Left renal pelvis (tissue), 4 donors: ENCODE data around the gene TUBB8. TPM values are rescaled to one million over a fixed set of nuclear protein-coding genes. Genes with fewer than 3 reads are reported as not detected.
"Not testable (repeated sequence)": the region's sequence is repeated elsewhere in the genome, so short reads cannot be mapped to it uniquely, and the experiment has no call there.

ENCODE experiments used
- DNase-seq, 4 donors: peaks; one replicate each; pipeline ENCODE4 v3.0.0-alpha.2; 2013; ENCODE audit warnings: low read depth in 4 of 4, low spot score in 3 of 4
- polyA plus RNA-seq, 4 donors: library from polyadenylated mRNA; unstranded; fragments of 120-200 nt; gene quantifications; one replicate each; pipeline ENCODE4 v1.2.1, GENCODE V29; 2013; ENCODE audit not compliant: insufficient read length in 4 of 4

The TUBB8 gene
- polyA plus RNA-seq, 4 donors, result 0.22 to 1.4 (median 0.60) TPM

DNA sequence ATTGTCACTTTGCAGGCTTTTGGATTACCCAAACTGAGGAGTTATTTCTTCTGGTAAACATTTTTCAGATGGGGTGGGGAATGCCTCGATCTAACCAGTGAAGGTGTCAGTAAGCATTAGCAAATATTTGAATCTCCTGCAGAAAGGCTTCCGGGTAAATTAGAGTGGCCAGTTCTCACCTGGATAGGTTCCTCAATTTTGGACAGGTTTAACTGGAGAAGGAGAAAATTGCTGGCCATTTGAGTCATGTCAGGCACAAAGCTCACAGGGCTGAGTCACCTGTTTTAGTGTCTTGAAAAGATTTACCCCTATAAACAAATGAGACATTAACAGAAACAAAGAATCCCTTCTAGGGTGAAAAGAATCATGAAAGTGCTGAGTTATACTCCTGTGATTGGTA, 830 bp upstream of the TUBB8 start:
- not testable (repeated sequence) for DNase-seq

GRCh38 chr10:47864-48263, 1.2 kb downstream of the TUBB8 start:
- not testable (repeated sequence) for DNase-seq

- DNase-seq, result not testable (repeated sequence)
Observed at GRCh38 chr10:13315-13635, 35.8 kb downstream of the TUBB8 start.

DNA sequence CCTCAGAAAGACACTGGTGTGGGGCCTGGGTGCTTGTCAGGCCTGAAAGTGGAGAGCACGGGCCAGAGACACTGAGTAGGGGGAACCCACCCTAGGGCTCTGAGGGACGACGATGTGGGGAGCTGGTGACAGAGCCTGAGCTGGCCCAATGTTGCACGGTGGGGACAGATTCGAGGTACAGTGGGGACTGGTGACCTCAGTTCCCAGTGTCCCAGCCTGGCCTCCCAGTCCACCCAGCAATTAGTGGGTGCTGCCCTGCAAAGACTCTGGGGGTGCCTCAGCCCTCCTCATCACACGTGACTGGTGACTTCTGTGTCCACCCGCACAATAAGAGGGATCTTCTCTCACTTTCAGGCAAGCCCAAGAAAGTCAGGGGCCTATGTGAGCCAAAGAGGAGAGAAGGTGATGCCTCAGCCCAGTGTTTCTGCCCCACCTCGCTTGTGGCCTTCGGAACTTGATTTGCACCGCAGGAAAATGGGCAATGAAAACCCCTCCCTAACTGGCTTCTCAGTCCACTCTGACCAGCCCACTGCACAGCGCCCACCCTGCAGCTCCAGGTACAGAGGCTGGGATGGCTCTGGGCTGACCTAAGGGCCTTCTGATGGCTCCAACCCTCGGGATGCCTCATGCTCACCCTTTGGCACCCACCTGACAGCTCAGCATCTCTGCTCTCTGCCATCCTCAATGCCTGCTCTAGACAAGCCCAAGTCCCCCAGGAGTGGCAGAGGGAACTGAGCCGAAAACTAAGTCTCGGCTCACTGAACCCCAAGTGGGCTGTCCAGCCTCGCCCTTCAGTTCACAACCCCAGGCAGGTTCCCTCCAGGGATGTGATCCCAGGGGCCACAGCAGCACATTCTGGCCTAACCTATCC, 36.4 kb downstream of the TUBB8 start:
- DNase-seq, result not testable (repeated sequence)

GRCh38 chr10:11260-11659, 37.8 kb downstream of the TUBB8 start:
- not testable (repeated sequence) for DNase-seq

GRCh38 chr10:10261-10971, 38.7 kb downstream of the TUBB8 start:
- not testable (repeated sequence) for DNase-seq

Other genes starting within 250 kb of the TUBB8 start
- 100 to 1,000 TPM in 3 of 4 donors, 10 to 100 TPM in 1; 99.9 to 117 (median 108) TPM for gene ZMYND11, start 86.2 kb upstream of the TUBB8 start, polyA plus RNA-seq